Progenitor cell of endocrine pancreas (in vitro differentiated cells): ENCODE data around the gene SLC39A1. TPM values are rescaled to one million over a fixed set of nuclear protein-coding genes. Genes with fewer than 3 reads are reported as not detected.
A peak's percentile ranks its signal among the peaks of the same experiment; 100 is the strongest.

Experiments used
- DNase-seq: peaks from one replicate; pipeline ENCODE4 v3.0.0; 2021; ENCODE audit warnings: low spot score; ENCODE audit not compliant: unreplicated experiment
- H3K27ac Mint-ChIP-seq: 2 replicates; pipeline ENCODE4 v1.8.0; 2021; ENCODE audit warnings: mild to moderate bottlenecking, moderate library complexity, mixed read lengths
- H3K27me3 Mint-ChIP-seq: 2 replicates; pipeline ENCODE4 v1.8.0; 2021; ENCODE audit warnings: mixed read lengths
- H3K36me3 Mint-ChIP-seq: 2 replicates; pipeline ENCODE4 v1.8.0; 2022; ENCODE audit warnings: mixed read lengths; ENCODE audit not compliant: insufficient read depth
- H3K4me1 Mint-ChIP-seq: 2 replicates; pipeline ENCODE4 v1.8.0; 2021; ENCODE audit warnings: low read depth, mixed read lengths
- H3K4me3 Mint-ChIP-seq: 2 replicates; pipeline ENCODE4 v1.8.0; 2021; ENCODE audit warnings: low read depth, mild to moderate bottlenecking, moderate library complexity, mixed read lengths
- H3K9me3 Mint-ChIP-seq: 2 replicates; pipeline ENCODE4 v1.8.0; 2021; ENCODE audit warnings: low read depth, mixed read lengths
- total RNA-seq: library from RNA; stranded (reverse); gene quantifications from 2 replicates; pipeline ENCODE4 v1.2.1, GENCODE V29; 2021
- TF ChIP-seq, protein P1 (sequence below): fragments of 200-600 bp; sonication (generic); IDR thresholded peaks from one replicate; pipeline ENCODE4 v1.5.0; 2021; ENCODE audit warnings: antibody characterized with exemption, mild to moderate bottlenecking; ENCODE audit not compliant: unreplicated experiment

Gene SLC39A1
- total RNA-seq, 1 donor from 2014 or later = 70.6 TPM

DNA sequence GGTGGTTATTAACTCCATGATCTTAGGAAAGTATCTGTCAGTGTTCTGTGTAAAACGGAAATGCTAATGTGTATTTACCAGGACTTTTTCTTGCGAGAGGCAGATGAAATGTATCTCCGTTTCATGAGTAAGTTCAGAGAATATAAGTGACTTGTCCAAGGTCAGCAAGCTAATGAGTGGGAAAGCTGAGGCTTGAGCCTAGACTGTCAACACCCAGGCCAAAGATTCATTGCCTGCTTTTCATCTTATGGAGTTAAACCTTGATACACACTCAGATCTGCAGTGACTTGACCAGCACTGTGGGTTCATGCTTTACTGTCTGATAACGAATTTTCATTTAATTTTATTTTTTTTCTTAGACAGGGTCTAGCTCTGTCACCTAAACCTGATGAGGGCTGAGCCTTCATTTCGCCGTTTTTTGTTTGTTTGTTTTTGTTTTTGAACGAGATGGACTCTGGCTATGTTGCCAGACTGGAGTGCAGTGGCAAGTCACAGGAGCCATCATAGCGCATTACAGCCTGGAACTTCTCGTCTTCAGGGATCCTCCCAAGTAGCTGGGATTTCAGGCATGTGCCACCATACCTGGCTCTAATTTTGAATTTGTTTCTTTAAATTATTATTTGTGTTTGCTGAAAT, 15.1 kb upstream of the SLC39A1 start:
- DNase-seq = no peak
- Mint-ChIP-seq H3K9me3 (no peaks in the 10 kb centered on the region), H3K36me3 (peaks cover 9% of the 10 kb centered on the region), H3K4me1 (peaks cover 19% of the 10 kb centered on the region), H3K4me3 (peak overlapping the region; percentile 96), H3K27ac (peak overlapping the region; percentile 95), H3K27me3 (no peaks in the 10 kb centered on the region)
- TF ChIP-seq, protein P1, sequence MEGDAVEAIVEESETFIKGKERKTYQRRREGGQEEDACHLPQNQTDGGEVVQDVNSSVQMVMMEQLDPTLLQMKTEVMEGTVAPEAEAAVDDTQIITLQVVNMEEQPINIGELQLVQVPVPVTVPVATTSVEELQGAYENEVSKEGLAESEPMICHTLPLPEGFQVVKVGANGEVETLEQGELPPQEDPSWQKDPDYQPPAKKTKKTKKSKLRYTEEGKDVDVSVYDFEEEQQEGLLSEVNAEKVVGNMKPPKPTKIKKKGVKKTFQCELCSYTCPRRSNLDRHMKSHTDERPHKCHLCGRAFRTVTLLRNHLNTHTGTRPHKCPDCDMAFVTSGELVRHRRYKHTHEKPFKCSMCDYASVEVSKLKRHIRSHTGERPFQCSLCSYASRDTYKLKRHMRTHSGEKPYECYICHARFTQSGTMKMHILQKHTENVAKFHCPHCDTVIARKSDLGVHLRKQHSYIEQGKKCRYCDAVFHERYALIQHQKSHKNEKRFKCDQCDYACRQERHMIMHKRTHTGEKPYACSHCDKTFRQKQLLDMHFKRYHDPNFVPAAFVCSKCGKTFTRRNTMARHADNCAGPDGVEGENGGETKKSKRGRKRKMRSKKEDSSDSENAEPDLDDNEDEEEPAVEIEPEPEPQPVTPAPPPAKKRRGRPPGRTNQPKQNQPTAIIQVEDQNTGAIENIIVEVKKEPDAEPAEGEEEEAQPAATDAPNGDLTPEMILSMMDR = no peak

DNA sequence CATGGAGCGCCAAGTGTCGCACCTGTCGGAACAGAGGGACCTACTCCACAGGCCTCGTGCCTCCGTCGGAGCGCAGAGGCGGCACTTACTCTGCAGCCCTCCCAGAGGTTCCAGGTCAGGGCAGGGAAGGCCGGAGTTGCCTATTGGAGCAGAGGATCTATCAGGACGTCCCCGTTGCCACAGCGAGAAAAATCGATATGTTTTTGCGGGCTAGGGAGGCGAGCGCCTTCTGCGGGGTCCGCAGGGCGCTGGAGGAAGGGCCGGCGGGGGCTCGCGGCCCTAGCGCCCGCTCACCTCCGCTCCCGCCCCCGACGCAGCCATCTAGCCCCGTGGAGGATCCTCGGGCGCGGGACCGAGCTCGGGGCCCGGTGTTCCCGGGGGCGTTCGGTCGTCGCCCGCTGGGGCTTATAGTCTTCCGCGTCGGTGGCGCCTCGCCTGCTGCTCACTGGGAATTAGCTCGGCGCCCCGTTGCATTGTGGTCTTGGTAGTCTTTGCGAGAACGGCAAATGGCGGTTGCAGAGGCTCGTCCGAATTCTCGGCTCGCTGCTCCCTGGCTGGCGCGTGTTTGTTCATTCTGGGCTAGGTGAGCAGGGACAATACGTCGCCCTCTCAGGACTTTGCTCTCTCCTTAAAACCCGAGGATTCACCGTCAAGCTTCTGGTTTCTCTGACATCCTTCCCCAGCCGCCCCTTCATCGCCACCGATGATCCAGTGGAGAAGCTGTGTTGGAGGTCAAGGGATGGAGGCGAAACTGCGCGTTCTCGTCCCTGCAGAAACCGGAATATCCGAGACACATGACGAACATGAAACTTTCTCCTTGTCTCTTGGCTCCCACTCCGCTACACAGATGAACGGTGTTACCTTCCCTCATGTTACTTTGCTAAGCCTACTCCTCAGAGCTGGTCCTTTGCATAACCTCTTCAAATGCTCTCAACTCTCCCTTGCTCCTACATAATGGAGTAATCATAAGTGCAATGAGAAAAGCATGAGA, 14.2 kb upstream of the SLC39A1 start, which contains the start of gene JTB:
Gene JTB, minus strand, starts transcription at position 425 of the 991 bp plus-strand sequence. Its CDS starts 422 bp downstream, at position 3.
- DNase-seq = peak; percentile 66

DNA sequence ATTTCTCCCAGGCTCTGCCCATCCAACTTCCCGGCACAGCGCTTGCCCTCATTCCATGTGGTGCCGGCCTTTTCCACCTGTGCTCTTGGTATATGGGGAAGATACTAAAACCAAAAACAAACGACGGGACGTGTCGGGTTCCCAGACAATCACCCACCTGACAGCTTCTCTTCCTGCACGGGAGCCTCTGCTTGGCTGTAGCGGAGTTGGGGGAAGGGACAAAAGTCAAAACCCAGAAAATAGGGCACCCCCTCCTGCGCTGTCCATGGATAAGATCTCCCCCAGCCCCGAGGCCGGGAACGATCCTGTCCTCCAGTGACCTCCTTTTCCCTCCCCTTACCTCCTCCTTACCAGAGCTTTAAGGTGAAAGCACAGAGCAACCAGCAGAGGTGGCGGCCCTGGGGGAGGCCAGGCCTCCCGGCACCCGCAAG, 13.5 kb upstream of the SLC39A1 start:
- peak overlapping the region; percentile 96 for H3K27ac Mint-ChIP-seq
- H3K4me3 Mint-ChIP-seq = peak overlapping the region; percentile 96
- DNase-seq = no peak
- H3K9me3 Mint-ChIP-seq = no peaks in the 10 kb centered on the region
- TF ChIP-seq, protein P1 = no peak
- peaks cover 4% of the 10 kb centered on the region for H3K36me3 Mint-ChIP-seq
- peaks cover 19% of the 10 kb centered on the region for H3K4me1 Mint-ChIP-seq
- no peaks in the 10 kb centered on the region for H3K27me3 Mint-ChIP-seq

More for the DNA sequence above, 14.2 kb upstream of the SLC39A1 start, which contains the start of gene JTB:
- H3K27me3 Mint-ChIP-seq = no peaks in the 10 kb centered on the region
- peak within 1 kb of the TSS; percentile 96 for H3K27ac Mint-ChIP-seq
- H3K4me3 Mint-ChIP-seq = peak within 1 kb of the TSS; percentile 96
- H3K9me3 Mint-ChIP-seq = no peaks in the 10 kb centered on the region
- H3K4me1 Mint-ChIP-seq = peaks cover 19% of the 10 kb centered on the region
- TF ChIP-seq, protein P1 = peak; percentile 19
- H3K36me3 Mint-ChIP-seq = peaks cover 4% of the 10 kb centered on the region

DNA sequence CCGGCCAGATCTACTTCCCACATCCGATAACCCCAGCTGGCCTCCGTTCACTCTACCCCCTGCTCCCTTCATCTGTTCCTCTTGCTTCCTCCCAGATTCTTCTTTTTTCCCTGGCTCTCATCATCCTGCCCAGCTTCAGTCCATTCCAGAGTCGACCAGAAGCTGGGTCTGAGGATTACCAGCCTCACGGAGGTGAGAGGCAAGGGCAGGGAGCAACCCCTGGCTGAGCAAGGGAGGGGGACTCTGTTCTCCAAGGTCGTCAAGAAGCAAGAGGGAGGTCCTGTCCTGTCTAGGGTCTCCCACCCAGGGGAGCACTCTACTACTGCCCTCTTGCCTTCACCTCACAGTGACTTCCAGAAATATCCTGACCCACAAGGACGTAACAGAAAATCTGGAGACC, 10.2 kb upstream of the SLC39A1 start:
- H3K36me3 Mint-ChIP-seq = peaks cover 3% of the 10 kb centered on the region
- no peak for DNase-seq
- H3K4me1 Mint-ChIP-seq = peaks cover 25% of the 10 kb centered on the region
- no peak overlapping the region for H3K4me3 Mint-ChIP-seq
- TF ChIP-seq, protein P1 = no peak
- H3K27ac Mint-ChIP-seq = no peak overlapping the region
- H3K27me3 Mint-ChIP-seq = no peaks in the 10 kb centered on the region
- H3K9me3 Mint-ChIP-seq = no peaks in the 10 kb centered on the region

DNA sequence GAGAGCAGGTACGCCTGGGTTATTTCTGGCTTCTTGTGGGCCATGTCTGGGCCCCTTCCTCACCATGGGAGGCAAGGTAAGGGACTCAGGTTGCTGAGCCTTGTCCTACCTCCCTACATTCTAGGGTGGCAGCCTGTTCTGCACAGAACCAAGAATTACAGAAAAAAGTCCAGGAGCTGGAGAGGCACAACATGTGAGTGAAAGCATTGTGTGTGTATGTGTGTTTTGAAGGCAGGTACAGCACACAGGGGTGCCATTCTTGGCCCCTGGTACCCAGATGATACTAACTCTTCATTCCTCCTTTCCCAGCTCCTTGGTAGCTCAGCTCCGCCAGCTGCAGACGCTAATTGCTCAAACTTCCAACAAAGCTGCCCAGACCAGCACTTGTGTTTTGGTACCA, 9.7 kb upstream of the SLC39A1 start:
- Mint-ChIP-seq H3K27ac (peak overlapping the region; percentile 56), H3K27me3 (no peaks in the 10 kb centered on the region), H3K4me3 (no peak overlapping the region), H3K9me3 (no peaks in the 10 kb centered on the region), H3K36me3 (peaks cover 3% of the 10 kb centered on the region), H3K4me1 (peaks cover 25% of the 10 kb centered on the region)
- no peak for DNase-seq
- TF ChIP-seq, protein P1 = no peak
